Measurements from ENCODE around the gene TBC1D14.

DNA sequence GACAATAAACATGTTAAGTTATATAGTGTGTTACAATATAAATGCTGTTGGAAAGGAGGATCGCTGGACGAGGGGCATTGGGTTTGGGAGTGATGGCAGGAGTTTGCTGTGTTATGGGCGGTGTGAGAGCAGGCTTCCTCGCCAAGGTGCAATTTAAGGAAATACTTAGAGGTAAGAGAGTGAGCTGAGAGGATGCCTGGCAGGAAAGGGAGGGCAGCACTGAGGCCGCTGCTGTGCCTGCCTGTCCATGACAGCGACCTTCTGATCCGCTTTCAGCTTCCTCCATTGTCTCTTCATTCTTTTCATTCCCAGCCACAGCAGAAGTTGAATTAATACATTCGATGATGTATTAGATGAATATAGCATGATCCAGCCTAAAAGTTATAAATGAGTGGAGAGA is 41.2 kb upstream of the TBC1D14 start:
- TF ChIP-seq POLR2AphosphoS5 (IDR thresholded peaks at IDR 0.05; ENCODE audit: low read depth, low read length) (no peak), REST (IDR thresholded peaks at IDR 0.05; ENCODE audit: insufficient read depth in 1 of 2, low read depth in 2 of 2, low read length in 1 of 2) (no peak), SIN3A (IDR thresholded peaks at IDR 0.05; ENCODE audit: borderline replicate concordance, insufficient read depth, low read depth, low read length) (no peak), TCF7L2 (IDR thresholded peaks at IDR 0.05; ENCODE audit: low read depth, low read length) (no peak)
- TF ChIP-seq, protein P1, sequence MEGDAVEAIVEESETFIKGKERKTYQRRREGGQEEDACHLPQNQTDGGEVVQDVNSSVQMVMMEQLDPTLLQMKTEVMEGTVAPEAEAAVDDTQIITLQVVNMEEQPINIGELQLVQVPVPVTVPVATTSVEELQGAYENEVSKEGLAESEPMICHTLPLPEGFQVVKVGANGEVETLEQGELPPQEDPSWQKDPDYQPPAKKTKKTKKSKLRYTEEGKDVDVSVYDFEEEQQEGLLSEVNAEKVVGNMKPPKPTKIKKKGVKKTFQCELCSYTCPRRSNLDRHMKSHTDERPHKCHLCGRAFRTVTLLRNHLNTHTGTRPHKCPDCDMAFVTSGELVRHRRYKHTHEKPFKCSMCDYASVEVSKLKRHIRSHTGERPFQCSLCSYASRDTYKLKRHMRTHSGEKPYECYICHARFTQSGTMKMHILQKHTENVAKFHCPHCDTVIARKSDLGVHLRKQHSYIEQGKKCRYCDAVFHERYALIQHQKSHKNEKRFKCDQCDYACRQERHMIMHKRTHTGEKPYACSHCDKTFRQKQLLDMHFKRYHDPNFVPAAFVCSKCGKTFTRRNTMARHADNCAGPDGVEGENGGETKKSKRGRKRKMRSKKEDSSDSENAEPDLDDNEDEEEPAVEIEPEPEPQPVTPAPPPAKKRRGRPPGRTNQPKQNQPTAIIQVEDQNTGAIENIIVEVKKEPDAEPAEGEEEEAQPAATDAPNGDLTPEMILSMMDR (IDR thresholded peaks at IDR 0.05), result no peak
